Left colon (tissue), 2 donors: Measurements from ENCODE around the gene PLOD1. TPM values are rescaled to one million over a fixed set of nuclear protein-coding genes. Genes with fewer than 3 reads are reported as not detected.
"Not testable (repeated sequence)": the region's sequence is repeated elsewhere in the genome, so short reads cannot be mapped to it uniquely, and the experiment has no call there.

Experiments used
- ATAC-seq: fragments of 200-7000 bp; cut with Tn5 transposase; one replicate; pipeline ENCODE4 v1.9.1; 2020; ENCODE audit warnings: mild to moderate bottlenecking, moderate library complexity
- DNase-seq, 2 donors: peaks; one replicate each; pipeline ENCODE4 v3.0.0-alpha.2; 2020
- intact Hi-C, 2 donors: fragments of 100-400 bp; cut with DNase I in 1 of 2; cut with micrococcal nuclease in 1 of 2; formaldehyde crosslinking; loops; one replicate each; pipeline versions ENCODE4 v1.11.2 to v1.14.0; 2022; cut with DNase I, micrococcal nuclease
- total RNA-seq, 2 donors: library from RNA; stranded (reverse); fragmentation: NEBNext Ultra II Directional; extraction: Animal tissue kit (Norgen Biotek cat#: 25700); gene quantifications; one replicate each; pipeline ENCODE4 v1.2.1, GENCODE V29; 2021
- donor health status: DM: no; HTN: no; CAD: no.
- donor health status: DM: yes; HTN: yes; CAD: no.

PLOD1 gene
- total RNA-seq, 2 donors from 2014 or later, result 36.4 to 49.8 TPM

- peak; percentile 74 for ATAC-seq
- intact Hi-C loops, result loop anchor here in 1 of 2 donors (10.0 kb wide), 1 partner anchor 67 kb away; no protein-coding TSS in a partner anchor
- DNase-seq, result peak; percentile 92 to 93
Measured at GRCh38 chr1:11907275-11908094, 27.0 kb upstream of the PLOD1 start.

- intact Hi-C loops, result loop anchor here in 1 of 2 donors (10.0 kb wide), 1 partner anchor 67 kb away; no protein-coding TSS in a partner anchor
- peak; percentile 74 for ATAC-seq
- peak in 1 of 2 donors; percentile 53 for DNase-seq
Measured at GRCh38 chr1:11908095-11908675, 26.3 kb upstream of the PLOD1 start.

DNA sequence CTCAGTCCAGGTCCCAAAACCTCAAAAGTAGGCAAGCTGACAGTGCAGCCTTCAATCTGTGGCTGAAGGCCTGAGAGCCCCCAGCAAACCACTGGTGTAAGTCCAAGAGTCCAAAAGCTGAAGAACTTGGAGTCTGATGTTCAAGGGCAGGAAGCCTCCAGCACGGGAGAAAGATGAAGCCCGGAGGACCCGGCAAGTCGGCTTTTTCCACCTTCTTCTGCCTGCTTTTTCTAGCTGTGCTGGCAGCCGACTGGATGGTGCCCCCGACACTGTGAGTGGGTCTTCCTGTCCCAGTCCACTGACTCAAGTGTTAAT is 23.6 kb upstream of the PLOD1 start:
- ATAC-seq, DNase-seq, intact Hi-C loops: not testable (repeated sequence)

GRCh38 chr1:11912000-11912399 is 22.5 kb upstream of the PLOD1 start:
- no peak for DNase-seq

DNA sequence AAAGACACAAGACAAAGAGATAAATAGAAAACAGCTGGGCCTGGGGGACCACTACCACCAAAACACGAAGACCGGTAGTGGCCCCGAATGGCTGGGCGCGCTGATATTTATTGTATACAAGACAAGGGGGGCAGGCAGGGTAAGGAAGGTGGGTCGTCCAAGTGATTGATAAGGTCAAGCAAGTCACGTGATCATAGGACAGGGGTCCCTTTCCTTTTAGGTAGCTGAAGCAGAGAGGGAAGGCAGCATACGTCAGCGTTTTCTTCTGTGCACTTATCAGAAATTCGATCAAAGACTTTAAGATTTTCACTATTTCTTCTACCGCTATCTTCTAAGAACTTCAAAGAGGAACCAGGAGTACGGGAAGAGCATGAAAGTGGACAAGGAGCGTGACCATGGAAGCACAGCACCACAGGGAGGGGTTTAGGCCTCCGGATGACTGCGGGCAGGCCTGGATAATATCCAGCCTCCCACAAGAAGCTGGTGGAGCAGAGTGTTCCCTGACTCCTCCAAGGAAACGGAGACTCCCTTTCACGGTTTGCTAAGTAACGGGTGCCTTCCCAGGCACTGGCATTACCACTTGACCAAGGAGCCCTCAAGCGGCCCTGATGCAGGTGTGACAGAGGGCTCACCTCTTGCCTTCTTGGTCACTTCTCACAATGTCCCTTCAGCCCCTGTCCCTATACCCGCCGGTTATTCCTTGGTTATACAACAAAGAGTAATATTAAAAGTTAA is 21.9 kb upstream of the PLOD1 start:
- ATAC-seq, DNase-seq, intact Hi-C loops: not testable (repeated sequence)

More at GRCh38 chr1:11912000-11912399, 22.5 kb upstream of the PLOD1 start:
- intact Hi-C loops, result no loop called here
- ATAC-seq, result no peak

GRCh38 chr1:11913291-11913690 is 21.2 kb upstream of the PLOD1 start:
- ATAC-seq (no peak), DNase-seq (no peak)
- intact Hi-C loops, result no loop called here

- intact Hi-C loops, result no loop called here
- DNase-seq, result no peak
- no peak for ATAC-seq
Measured at GRCh38 chr1:11914024-11914423, 20.5 kb upstream of the PLOD1 start.

GRCh38 chr1:11918799-11919519 is 15.6 kb upstream of the PLOD1 start:
- ATAC-seq (peak; percentile 28), DNase-seq (no peak)
- intact Hi-C loops, result no loop called here

DNA sequence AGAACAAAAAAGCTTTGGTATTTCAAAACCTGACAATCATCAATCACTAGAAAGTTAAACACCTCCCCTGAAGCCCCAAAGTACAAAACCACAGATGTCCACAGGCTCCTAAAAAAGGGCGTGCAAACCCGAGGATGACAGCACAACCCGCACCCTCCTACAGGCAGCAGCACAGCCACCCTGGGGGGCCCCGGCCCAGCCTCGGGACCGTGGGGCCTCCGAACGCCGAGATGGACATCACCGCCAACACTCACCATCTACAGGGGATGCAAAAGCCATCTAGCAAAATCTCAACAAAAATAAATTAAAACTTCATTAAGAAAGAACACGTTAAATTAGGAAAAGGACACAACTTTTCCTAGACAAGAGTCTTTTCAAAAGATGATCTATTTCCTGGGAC is 14.9 kb upstream of the PLOD1 start:
- intact Hi-C loops, result no loop called here
- ATAC-seq, result no peak
- no peak for DNase-seq

DNA sequence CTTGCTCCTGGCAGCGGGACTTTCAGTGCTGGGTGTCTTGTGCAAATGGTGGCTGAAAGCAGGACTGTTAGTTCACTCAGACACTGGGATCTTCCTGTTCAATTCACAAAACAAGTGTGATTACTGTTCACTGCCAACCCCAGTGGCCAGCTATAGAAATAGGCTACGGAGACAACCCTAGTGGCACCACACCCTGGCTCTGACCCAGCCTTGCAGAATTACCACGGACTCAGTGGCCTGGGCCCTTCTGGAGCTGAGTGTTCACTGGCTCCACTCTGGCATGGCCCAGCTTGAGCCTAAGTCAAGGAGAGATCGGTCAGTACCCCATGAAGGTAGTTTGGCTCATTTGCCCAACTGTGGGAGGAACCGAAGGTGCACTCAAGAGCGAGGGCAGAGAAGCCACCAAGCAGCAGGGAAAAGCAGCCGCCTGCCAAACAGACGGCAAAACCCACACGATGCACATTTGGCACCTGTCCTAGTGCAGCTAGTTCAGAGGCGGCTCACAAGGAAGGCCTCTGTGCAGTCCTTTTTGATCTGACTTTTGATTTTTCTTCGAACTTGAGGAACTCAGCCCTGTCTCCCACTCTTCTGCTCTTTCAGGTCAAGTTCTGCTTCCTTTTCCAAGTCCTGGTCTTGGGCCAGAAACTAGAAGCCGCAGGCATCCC is 14.1 kb upstream of the PLOD1 start:
- intact Hi-C loops, result no loop called here
- ATAC-seq (peak; percentile 40), DNase-seq (no peak)

- ATAC-seq (no peak), DNase-seq (no peak)
- intact Hi-C loops, result no loop called here
Measured at GRCh38 chr1:11921022-11921421, 13.5 kb upstream of the PLOD1 start.

GRCh38 chr1:11923069-11923826 is 11.3 kb upstream of the PLOD1 start:
- no peak for DNase-seq
- no peak for ATAC-seq
- intact Hi-C loops, result no loop called here

GRCh38 chr1:11923827-11924113 is 10.7 kb upstream of the PLOD1 start:
- no peak for DNase-seq
- ATAC-seq, result no peak
- intact Hi-C loops, result no loop called here

DNA sequence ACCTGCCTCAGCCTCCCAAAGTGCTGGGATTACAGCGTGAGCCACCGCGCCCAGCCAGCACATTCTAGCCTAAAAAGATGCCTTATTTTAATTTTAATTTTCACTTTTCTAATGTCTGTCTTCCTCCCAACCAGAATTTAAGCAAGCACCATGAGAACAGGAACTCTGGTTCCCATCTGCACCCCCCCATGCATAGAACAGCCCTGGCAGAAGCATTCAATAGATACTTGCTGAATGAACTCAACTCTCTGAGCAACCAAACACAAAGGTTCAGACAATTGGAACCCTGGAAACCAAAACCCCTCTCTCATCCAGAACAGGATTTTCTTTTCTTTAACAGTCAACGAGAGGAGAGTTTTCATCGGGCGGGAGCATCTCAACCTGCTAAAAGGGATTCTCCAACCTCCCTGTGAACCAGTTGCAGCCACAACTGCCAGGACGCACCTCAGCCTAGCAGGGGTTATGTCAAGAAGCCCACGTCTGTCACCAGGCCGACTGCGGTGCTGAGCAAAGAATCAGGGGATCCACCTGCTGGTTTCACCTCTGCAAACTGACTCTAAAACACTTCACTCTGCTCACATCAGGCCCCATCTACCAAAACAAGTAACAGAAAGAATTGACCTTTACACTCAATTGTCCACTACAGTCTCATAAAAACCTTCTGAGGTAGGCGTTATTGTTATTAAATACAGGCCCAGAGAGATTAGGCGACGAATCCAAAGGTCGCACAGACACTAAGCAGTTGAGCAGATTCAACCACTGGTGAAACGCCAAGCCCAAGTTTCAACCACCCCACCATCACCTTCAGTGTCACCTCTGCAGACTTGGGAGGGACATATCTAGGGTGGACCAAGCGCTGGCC is 10.0 kb upstream of the PLOD1 start:
- intact Hi-C loops, result no loop called here
- ATAC-seq (peak; percentile 51), DNase-seq (no peak)

GRCh38 chr1:11925196-11925937 is 9.2 kb upstream of the PLOD1 start:
- DNase-seq, intact Hi-C loops: not testable (repeated sequence)
- peak; percentile 67 for ATAC-seq

DNA sequence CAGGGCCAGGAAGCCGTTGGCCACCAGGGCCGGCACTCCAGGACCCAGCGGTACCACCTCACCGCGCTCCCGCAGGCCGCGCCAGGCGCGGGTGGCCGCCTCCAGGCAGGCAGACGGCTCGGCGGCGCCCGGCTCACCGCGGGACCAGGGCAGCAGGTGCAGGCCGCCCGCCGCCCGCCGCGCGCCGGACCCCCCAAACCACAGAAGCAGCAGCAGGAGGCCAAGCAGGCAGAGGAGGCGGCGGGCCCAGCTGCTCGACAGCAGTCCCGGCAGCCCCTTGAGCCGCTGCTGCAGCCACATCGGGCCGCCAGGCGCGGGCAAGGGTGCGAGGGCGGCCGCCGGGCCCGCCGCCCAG is 8.6 kb upstream of the PLOD1 start:
- intact Hi-C loops, result no loop called here
- DNase-seq (peak in 1 of 2 donors; percentile 48), ATAC-seq (no peak)
